PC-3 (cell line): ENCODE measurements around the gene PGC. TPM values are rescaled to one million over a fixed set of nuclear protein-coding genes. Genes with fewer than 3 reads are reported as not detected.

ENCODE experiments used
- ATAC-seq: fragments of 200-7000 bp; cut with Tn5 transposase; 2 replicates; pipeline ENCODE4 v1.9.1; 2020; ENCODE audit warnings: mild to moderate bottlenecking, moderate library complexity
- BruUV-seq: library from RNA; stranded (reverse); fragments of 400-500 nt; replicated peaks from 2 replicates; lab custom pipeline; 2021; lab: Mats Ljungman, UMichigan
- CTCF ChIA-PET: fragments of 300-600 bp; sonication (Branson Sonifier 250); formaldehyde crosslinking; loops from one replicate; lab custom pipeline; 2022; ENCODE audit warnings: antibody characterized with exemption; lab: Charles Lee
- POLR2A ChIA-PET: fragments of 300-600 bp; sonication (Branson Sonifier 250); formaldehyde crosslinking; loops from one replicate; lab custom pipeline; 2022; ENCODE audit warnings: antibody characterized with exemption; ENCODE audit not compliant: unreplicated experiment; lab: Charles Lee
- DNase-seq: peaks from one replicate; pipeline ENCODE4 v3.0.0-alpha.2; 2015
- H2AFZ ChIP-seq: fragments of 300-600 bp; sonication (generic); 2 replicates; pipeline ENCODE4 v1.6.0; 2016; ENCODE audit warnings: antibody characterized with exemption, low read length
- H3F3A ChIP-seq: fragments of 300-600 bp; sonication (generic); one replicate; pipeline ENCODE4 v1.6.0; 2017; ENCODE audit warnings: antibody characterized with exemption, low read length, control low read depth, mild to moderate bottlenecking; ENCODE audit not compliant: unreplicated experiment
- H3K27ac ChIP-seq: fragments of 300-600 bp; sonication (generic); 2 replicates; pipeline ENCODE4 v1.5.1; 2016; ENCODE audit warnings: mild to moderate bottlenecking, low read length
- H3K27me3 ChIP-seq: fragments of 300-600 bp; sonication (generic); 2 replicates; pipeline ENCODE4 v1.6.1; 2016; ENCODE audit warnings: low read length, mixed read lengths
- H3K36me3 ChIP-seq: fragments of 300-600 bp; sonication (generic); 2 replicates; pipeline ENCODE4 v1.6.1; 2016; ENCODE audit warnings: low read depth, mixed run types, low read length, mixed read lengths
- H3K4me1 ChIP-seq: fragments of 300-600 bp; sonication (generic); 2 replicates; pipeline ENCODE4 v1.5.1; 2016; ENCODE audit warnings: low read length; ENCODE audit not compliant: insufficient read depth
- H3K4me2 ChIP-seq: fragments of 300-600 bp; sonication (generic); 2 replicates; pipeline ENCODE4 v1.6.0; 2016; ENCODE audit warnings: low read length
- H3K4me3 ChIP-seq: fragments of 300-600 bp; sonication (generic); 2 replicates; pipeline ENCODE4 v1.5.1; 2016; ENCODE audit warnings: mild to moderate bottlenecking, low read length, mixed read lengths
- H3K79me2 ChIP-seq: fragments of 300-600 bp; sonication (generic); 2 replicates; pipeline ENCODE4 v1.6.1; 2017; ENCODE audit warnings: low read length, mixed read lengths
- H3K9ac ChIP-seq: fragments of 300-600 bp; sonication (generic); 2 replicates; pipeline ENCODE4 v1.6.0; 2016; ENCODE audit warnings: mild to moderate bottlenecking, low read length
- H3K9me2 ChIP-seq: fragments of 300-600 bp; sonication (generic); replicated peaks from 2 replicates; pipeline ENCODE4 v1.6.1; 2016; ENCODE audit warnings: mixed run types, low read length, mixed read lengths
- H3K9me3 ChIP-seq: fragments of 300-600 bp; sonication (generic); 2 replicates; pipeline ENCODE4 v1.6.1; 2016; ENCODE audit warnings: low read length, mixed read lengths
- H4K20me1 ChIP-seq: fragments of 300-600 bp; sonication (generic); 2 replicates; pipeline ENCODE4 v1.6.1; 2016; ENCODE audit warnings: low read length, mixed read lengths
- EZH2 ChIP-seq: fragments of 300-600 bp; sonication (generic); IDR thresholded peaks from one replicate; pipeline ENCODE4 v1.6.1; 2017; ENCODE audit warnings: antibody characterized with exemption, mild to moderate bottlenecking, low read length; ENCODE audit not compliant: unreplicated experiment
- EZH2phosphoT487 ChIP-seq: fragments of 300-600 bp; sonication (generic); IDR thresholded peaks from 2 replicates; pipeline ENCODE4 v1.6.1; 2018; ENCODE audit warnings: mild to moderate bottlenecking, antibody characterized with exemption, low read length, borderline replicate concordance
- intact Hi-C: fragments of 100-400 bp; cut with micrococcal nuclease; formaldehyde crosslinking; loops from 2 replicates; pipeline ENCODE4 v1.9.0; 2023
- total RNA-seq: library from RNA; depleted of rRNA; stranded (reverse); fragments of >200 nt; gene quantifications from 2 replicates; pipeline ENCODE4 v1.2.3, GENCODE V29; 2014
- TF ChIP-seq, protein P1 (sequence below): fragments of 300-600 bp; sonication (generic); conservative IDR thresholded peaks from 2 replicates; pipeline ENCODE4 v1.5.1; 2017; ENCODE audit warnings: antibody characterized with exemption, low read depth, mild to moderate bottlenecking, low read length

The PGC gene
- total RNA-seq, 1 experiment from 2014 or later = not detected

DNA sequence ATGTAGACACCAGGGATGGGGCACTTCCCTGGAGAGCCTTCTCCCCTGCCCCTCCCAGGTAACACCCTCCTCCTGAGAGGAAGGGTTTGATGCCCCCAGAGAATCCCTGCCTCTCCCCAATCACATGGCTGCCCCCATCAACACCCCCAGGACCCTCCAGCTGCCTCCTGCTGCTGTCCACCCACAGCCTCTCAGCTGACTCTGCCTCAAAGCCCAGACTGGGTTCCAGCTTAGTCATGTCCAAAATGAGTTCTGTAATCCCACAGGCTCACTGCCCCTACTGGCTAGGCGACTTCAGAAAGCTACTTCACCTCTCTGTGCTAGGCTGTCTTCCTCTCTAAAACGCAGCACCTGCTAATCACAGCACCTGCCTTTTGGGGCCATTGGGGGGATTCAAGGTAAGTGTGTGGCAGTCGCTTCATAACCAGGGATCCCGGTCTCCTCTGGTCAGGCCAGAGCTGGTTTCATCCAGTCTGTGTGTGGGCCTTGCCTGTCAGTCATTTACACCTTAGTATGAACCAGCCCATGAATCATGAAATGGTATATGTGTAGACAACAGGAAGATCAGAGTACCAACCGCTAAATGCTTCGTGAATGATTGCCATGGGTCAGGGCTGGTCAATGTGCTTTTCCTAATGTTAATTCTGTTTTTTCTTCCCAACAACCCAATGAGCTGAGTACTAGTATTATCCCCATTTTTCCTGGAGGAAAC is 52.2 kb downstream of the PGC start:
- H2AFZ ChIP-seq = no peak overlapping the region
- H3F3A ChIP-seq = no peaks in the 10 kb centered on the region
- no peak overlapping the region for H3K9ac ChIP-seq
- H3K9me2 ChIP-seq = no peaks in the 10 kb centered on the region
- ChIA-PET POLR2A (interaction anchor here (0.5 to 0.6 kb wide), 2 partner anchors 39 to 394 kb away, joined by 4 to 5 read pairs; no protein-coding TSS in a partner anchor), CTCF (no interaction called here)
- H4K20me1 ChIP-seq = no peaks in the 10 kb centered on the region
- BruUV-seq = no TSS peak
- no peaks in the 10 kb centered on the region for H3K27me3 ChIP-seq
- intact Hi-C loops = no loop called here
- H3K9me3 ChIP-seq = no peaks in the 10 kb centered on the region
- no peak overlapping the region for H3K27ac ChIP-seq
- DNase-seq = peak; percentile 34
- H3K4me3 ChIP-seq = no peak overlapping the region
- TF ChIP-seq EZH2phosphoT487 (no peak), EZH2 (no peak)
- TF ChIP-seq, protein P1, sequence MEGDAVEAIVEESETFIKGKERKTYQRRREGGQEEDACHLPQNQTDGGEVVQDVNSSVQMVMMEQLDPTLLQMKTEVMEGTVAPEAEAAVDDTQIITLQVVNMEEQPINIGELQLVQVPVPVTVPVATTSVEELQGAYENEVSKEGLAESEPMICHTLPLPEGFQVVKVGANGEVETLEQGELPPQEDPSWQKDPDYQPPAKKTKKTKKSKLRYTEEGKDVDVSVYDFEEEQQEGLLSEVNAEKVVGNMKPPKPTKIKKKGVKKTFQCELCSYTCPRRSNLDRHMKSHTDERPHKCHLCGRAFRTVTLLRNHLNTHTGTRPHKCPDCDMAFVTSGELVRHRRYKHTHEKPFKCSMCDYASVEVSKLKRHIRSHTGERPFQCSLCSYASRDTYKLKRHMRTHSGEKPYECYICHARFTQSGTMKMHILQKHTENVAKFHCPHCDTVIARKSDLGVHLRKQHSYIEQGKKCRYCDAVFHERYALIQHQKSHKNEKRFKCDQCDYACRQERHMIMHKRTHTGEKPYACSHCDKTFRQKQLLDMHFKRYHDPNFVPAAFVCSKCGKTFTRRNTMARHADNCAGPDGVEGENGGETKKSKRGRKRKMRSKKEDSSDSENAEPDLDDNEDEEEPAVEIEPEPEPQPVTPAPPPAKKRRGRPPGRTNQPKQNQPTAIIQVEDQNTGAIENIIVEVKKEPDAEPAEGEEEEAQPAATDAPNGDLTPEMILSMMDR = no peak
- H3K4me2 ChIP-seq = no peak overlapping the region
- H3K36me3 ChIP-seq = no peaks in the 10 kb centered on the region
- H3K4me1 ChIP-seq = no peaks in the 10 kb centered on the region
- ATAC-seq = peak; percentile 64
- H3K79me2 ChIP-seq = no peaks in the 10 kb centered on the region

DNA sequence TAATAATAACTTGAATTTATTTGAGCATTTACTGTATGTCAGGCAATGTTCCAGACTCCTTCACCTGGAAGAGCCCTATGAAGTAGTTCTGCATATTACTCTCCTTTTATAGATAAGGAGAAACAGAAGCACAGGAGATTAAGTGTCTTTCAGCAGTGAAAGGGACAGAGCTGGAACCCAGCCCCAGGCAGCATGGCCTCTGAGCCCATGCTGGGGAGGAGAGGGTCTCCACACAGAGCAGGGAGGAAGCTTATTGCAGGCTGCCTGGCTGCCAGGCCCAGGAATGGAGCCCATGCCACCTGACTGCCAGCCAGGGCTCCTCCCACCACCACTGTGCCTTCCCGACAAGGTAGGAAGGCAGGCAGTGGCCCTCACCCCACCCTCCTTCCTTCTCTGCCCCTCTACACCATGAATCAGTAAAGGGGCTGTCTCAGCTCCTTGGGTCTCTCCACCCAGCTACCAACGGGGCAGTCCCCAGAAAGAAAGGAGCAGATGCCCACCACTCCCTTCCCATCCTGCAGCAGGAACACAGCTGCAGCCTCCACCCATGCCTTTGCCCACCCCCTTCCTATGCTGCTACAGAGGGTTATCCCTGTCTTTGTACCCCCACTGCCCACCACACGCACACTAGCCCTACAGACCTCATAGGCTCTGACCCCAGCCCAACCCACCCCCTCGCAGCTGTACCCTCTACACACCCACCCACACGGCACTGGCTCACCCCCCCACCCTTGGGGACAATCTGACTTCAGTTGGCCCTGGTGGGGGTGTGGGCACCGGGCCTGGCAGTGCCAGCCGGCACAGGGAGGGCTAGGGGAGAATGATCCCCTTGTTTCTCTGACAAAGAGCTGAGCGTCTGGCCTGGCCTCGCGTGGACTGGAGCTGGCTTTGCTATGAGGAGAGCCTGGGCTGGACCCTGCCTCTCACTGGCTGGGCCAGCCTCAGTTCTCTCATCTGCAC is 53.6 kb downstream of the PGC start:
- H3K4me2 ChIP-seq = no peak overlapping the region
- TF ChIP-seq EZH2 = no peak
- TF ChIP-seq, protein P1 = no peak
- no peak for TF ChIP-seq EZH2phosphoT487
- CTCF ChIA-PET = no interaction called here

More for the DNA sequence above, 53.6 kb downstream of the PGC start:
- ATAC-seq (no peak), DNase-seq (no peak)
- Histone ChIP-seq H3F3A (no peaks in the 10 kb centered on the region), H3K4me1 (peaks cover 8% of the 10 kb centered on the region), H3K79me2 (no peaks in the 10 kb centered on the region), H2AFZ (no peak overlapping the region), H3K27me3 (no peaks in the 10 kb centered on the region), H4K20me1 (no peaks in the 10 kb centered on the region), H3K9me3 (no peaks in the 10 kb centered on the region), H3K36me3 (no peaks in the 10 kb centered on the region), H3K27ac (no peak overlapping the region), H3K4me3 (no peak overlapping the region), H3K9me2 (no peaks in the 10 kb centered on the region), H3K9ac (no peak overlapping the region)
- intact Hi-C loops = no loop called here
- POLR2A ChIA-PET = no interaction called here
- BruUV-seq = no TSS peak
